Thyroid gland (tissue), 4 donors: ENCODE measurements around the gene THBS1. TPM values are rescaled to one million over a fixed set of nuclear protein-coding genes. Genes with fewer than 3 reads are reported as not detected.

Experiments
- DNase-seq, 2 donors: peaks; one replicate each; pipeline ENCODE4 v3.0.0-alpha.2; 2019
- H3K27ac ChIP-seq, 3 donors: fragments of 200-600 bp; sonication (generic); 1 replicate in 2 of 3; 2 replicates in 1 of 3; pipeline ENCODE4 v1.5.1; 2016 to 2019; ENCODE audit warnings: mild to moderate bottlenecking in 1 of 3, moderate library complexity in 1 of 3
- H3K27me3 ChIP-seq: fragments of 200-600 bp; sonication (generic); one replicate; pipeline ENCODE4 v1.5.1; 2019
- H3K36me3 ChIP-seq, 2 donors: fragments of 200-600 bp; sonication (generic); one replicate each; pipeline ENCODE4 v1.5.1; 2016 to 2019
- H3K4me1 ChIP-seq, 2 donors: fragments of 200-600 bp; sonication (generic); one replicate each; pipeline ENCODE4 v1.5.1; 2017 to 2019
- H3K4me3 ChIP-seq, 3 donors: fragments of 200-600 bp; sonication (generic); replicated peaks in 1 of 3; 1 replicate in 2 of 3; 2 replicates in 1 of 3; pipeline ENCODE4 v1.5.1; 2016; ENCODE audit warnings: mild to moderate bottlenecking in 1 of 3
- H3K9me3 ChIP-seq: fragments of 200-600 bp; sonication (generic); one replicate; pipeline ENCODE4 v1.5.1; 2017
- CTCF ChIP-seq, 6 experiments: fragments of 200-600 bp in 3 of 6; fragments of 450-650 bp in 3 of 6; sonication (generic) in 3 of 6; IDR thresholded peaks; one replicate each; pipeline ENCODE4 v1.5.1; 2016 to 2019; ENCODE audit warnings: antibody characterized with exemption in 6 of 6, mild to moderate bottlenecking in 2 of 6, inconsistent platforms in 1 of 6, moderate library complexity in 1 of 6
- POLR2A ChIP-seq, 2 donors: fragments of 450-650 bp; IDR thresholded peaks; one replicate each; pipeline ENCODE4 v1.6.1; 2017; ENCODE audit warnings: antibody characterized with exemption in 2 of 2, mild to moderate bottlenecking in 2 of 2, moderate library complexity in 1 of 2
- WGBS, 2 donors: methylation state at CpG; one replicate each; pipeline ENCODE4 v1.1.5; 2017; 5-methylcytosine and 5-hydroxymethylcytosine counted together
- intact Hi-C: fragments of 100-400 bp; cut with DNase I; formaldehyde crosslinking; loops from one replicate; pipeline ENCODE4 v1.15.1; 2023
- total RNA-seq, 4 donors: library from RNA; depleted of rRNA; stranded (reverse); fragments of >200 nt; gene quantifications; one replicate each; pipeline ENCODE4 v1.2.3, GENCODE V29; 2016

The THBS1 gene
- total RNA-seq, 4 donors from 2014 or later = 15.3 to 155 (median 57.8) TPM

- WGBS, 2 donors = 94% methylated on average over 17 of the region's 17 CpGs
- TF ChIP-seq POLR2A (IDR thresholded peaks at IDR 0.05) = no peak
- no peak for TF ChIP-seq CTCF (IDR thresholded peaks at IDR 0.05)
- Histone ChIP-seq H3K4me1 (no peaks in the 10 kb centered on the region), H3K36me3 (peaks cover 8 to 12% of the 10 kb centered on the region in 2 donors), H3K27ac (no peak overlapping the region), H3K27me3 (no peaks in the 10 kb centered on the region), H3K9me3 (no peaks in the 10 kb centered on the region), H3K4me3 (no peak overlapping the region)
- intact Hi-C loops = loop anchor here (10.0 kb wide), 1 partner anchor 168 kb away; no protein-coding TSS in a partner anchor
- DNase-seq = no peak
Observed at GRCh38 chr15:39587096-39587721, 6.3 kb downstream of the THBS1 start.

GRCh38 chr15:39587731-39588530 lies 7.1 kb downstream of the THBS1 start:
- intact Hi-C loops = loop anchor here (10.0 kb wide), 1 partner anchor 167 kb away; no protein-coding TSS in a partner anchor
- Histone ChIP-seq H3K4me1 (no peaks in the 10 kb centered on the region), H3K9me3 (no peaks in the 10 kb centered on the region), H3K27ac (no peak overlapping the region), H3K4me3 (no peak overlapping the region), H3K27me3 (no peaks in the 10 kb centered on the region), H3K36me3 (peaks cover 8 to 16% of the 10 kb centered on the region in 2 donors)
- WGBS, 2 donors = 86 to 90% methylated on average over 13 of the region's 13 CpGs
- no peak for DNase-seq
- TF ChIP-seq POLR2A (IDR thresholded peaks at IDR 0.05) = no peak
- no peak for TF ChIP-seq CTCF (IDR thresholded peaks at IDR 0.05)

- no peaks in the 10 kb centered on the region for H3K4me1 ChIP-seq
Observed at GRCh38 chr15:39588531-39589192, 7.8 kb downstream of the THBS1 start.

GRCh38 chr15:39589193-39589814 lies 8.4 kb downstream of the THBS1 start:
- Histone ChIP-seq H3K27me3 (no peaks in the 10 kb centered on the region), H3K4me3 (no peak overlapping the region), H3K27ac (no peak overlapping the region), H3K9me3 (no peaks in the 10 kb centered on the region), H3K36me3 (peaks cover 8 to 16% of the 10 kb centered on the region in 2 donors), H3K4me1 (no peaks in the 10 kb centered on the region)
- WGBS, 2 donors = 92 to 94% methylated on average over 14 of the region's 14 CpGs
- TF ChIP-seq POLR2A (IDR thresholded peaks at IDR 0.05) (no peak), CTCF (IDR thresholded peaks at IDR 0.05) (no peak)
- no peak for DNase-seq
- intact Hi-C loops = loop anchor here (10.0 kb wide), 1 partner anchor 165 kb away; no protein-coding TSS in a partner anchor

More at GRCh38 chr15:39588531-39589192, 7.8 kb downstream of the THBS1 start:
- H3K4me3 ChIP-seq = no peak overlapping the region
- no peak overlapping the region for H3K27ac ChIP-seq
- 97 to 98% methylated on average over 13 of the region's 13 CpGs for WGBS, 2 donors
- TF ChIP-seq CTCF (IDR thresholded peaks at IDR 0.05) = no peak
- TF ChIP-seq POLR2A (IDR thresholded peaks at IDR 0.05) = no peak
- no peak for DNase-seq
- intact Hi-C loops = loop anchor here (10.0 kb wide), 1 partner anchor 166 kb away; no protein-coding TSS in a partner anchor
- peaks cover 8 to 20% of the 10 kb centered on the region in 2 donors for H3K36me3 ChIP-seq
- H3K9me3 ChIP-seq = no peaks in the 10 kb centered on the region
- no peaks in the 10 kb centered on the region for H3K27me3 ChIP-seq
